GM18858 (cell line): Measurements from ENCODE around the gene LRRC2.
"Not testable (repeated sequence)": the region's sequence is repeated elsewhere in the genome, so short reads cannot be mapped to it uniquely, and the experiment has no call there.

Experiments
- ATAC-seq: cut with Tn5 transposase; IDR thresholded peaks from one replicate; pipeline ENCODE4 v1.9.1; 2021; ENCODE audit not compliant: unreplicated experiment

Gene LRRC2

GRCh38 chr3:46501702-46502101 is 64.4 kb downstream of the LRRC2 start:
- ATAC-seq = no peak

GRCh38 chr3:46500656-46501635 is 65.2 kb downstream of the LRRC2 start:
- no peak for ATAC-seq

- ATAC-seq = no peak
Observed at GRCh38 chr3:46498916-46499519, 67.1 kb downstream of the LRRC2 start.

GRCh38 chr3:46497556-46498265 is 68.4 kb downstream of the LRRC2 start, which contains the start of gene RTP3:
RTP3 (plus strand) TSS chr3:46497976; CDS start chr3:46498063, 87 bp downstream.
- no peak for ATAC-seq

GRCh38 chr3:46496746-46497555 is 69.2 kb downstream of the LRRC2 start:
- ATAC-seq = no peak

- no peak for ATAC-seq
Observed at GRCh38 chr3:46495901-46496456, 70.1 kb downstream of the LRRC2 start.

GRCh38 chr3:46494491-46494890 is 71.6 kb downstream of the LRRC2 start:
- ATAC-seq = not testable (repeated sequence)

GRCh38 chr3:46492890-46493547 is 73.1 kb downstream of the LRRC2 start:
- no peak for ATAC-seq

GRCh38 chr3:46491089-46492070 is 74.7 kb downstream of the LRRC2 start:
- no peak for ATAC-seq

- no peak for ATAC-seq
Observed at GRCh38 chr3:46490338-46491084, 75.6 kb downstream of the LRRC2 start.

- ATAC-seq = no peak
Observed at GRCh38 chr3:46489875-46490274, 76.2 kb downstream of the LRRC2 start.

GRCh38 chr3:46489381-46489780 is 76.7 kb downstream of the LRRC2 start:
- no peak for ATAC-seq

GRCh38 chr3:46488735-46489361 is 77.3 kb downstream of the LRRC2 start:
- peak; percentile 77 for ATAC-seq

GRCh38 chr3:46485779-46486175 is 80.3 kb downstream of the LRRC2 start:
- ATAC-seq = no peak

- ATAC-seq = no peak
Observed at GRCh38 chr3:46484911-46485778, 81.0 kb downstream of the LRRC2 start.

- ATAC-seq = no peak
Observed at GRCh38 chr3:46484388-46484787, 81.7 kb downstream of the LRRC2 start.
